Muscle of leg (tissue), 11 donors: ENCODE data around the gene TENT4B. TPM values are rescaled to one million over a fixed set of nuclear protein-coding genes. Genes with fewer than 3 reads are reported as not detected.

Source experiments
- DNase-seq: peaks from one replicate; pipeline ENCODE4 v3.0.0; 2013
- H3K27ac ChIP-seq: one replicate; pipeline ENCODE4 v1.5.1; 2013; ENCODE audit warnings: mild to moderate bottlenecking, low read length, control low read depth
- H3K27me3 ChIP-seq: one replicate; pipeline ENCODE4 v1.6.1; 2013; ENCODE audit warnings: low read length; ENCODE audit not compliant: control insufficient read depth, insufficient read depth
- H3K36me3 ChIP-seq: one replicate; pipeline ENCODE4 v1.6.1; 2013; ENCODE audit warnings: low read length; ENCODE audit not compliant: control insufficient read depth, insufficient read depth
- H3K4me1 ChIP-seq: one replicate; pipeline ENCODE4 v1.6.1; 2013; ENCODE audit warnings: low read length; ENCODE audit not compliant: control insufficient read depth, insufficient read depth
- H3K4me3 ChIP-seq: one replicate; pipeline ENCODE4 v1.5.1; 2013; ENCODE audit warnings: low read length, control low read depth
- H3K9me3 ChIP-seq: replicated peaks from 2 replicates; pipeline ENCODE4 v1.6.1; 2013; ENCODE audit warnings: low read depth, low read length; ENCODE audit not compliant: control insufficient read depth
- WGBS: methylation state at CpG from one replicate; pipeline ENCODE4 v1.1.5; 2013; ENCODE audit warnings: missing lambda C conversion rate; ENCODE audit not compliant: insufficient coverage; 5-methylcytosine and 5-hydroxymethylcytosine counted together
- polyA plus RNA-seq, 8 donors: library from polyadenylated mRNA; unstranded; fragments of 120-200 nt; gene quantifications; one replicate each; pipeline versions ENCODE4 v1.2.1 to v1.2.3, GENCODE V29; 2013; ENCODE audit warnings: inconsistent platforms in 1 of 8, low replicate concordance in 1 of 8; ENCODE audit not compliant: insufficient read length in 8 of 8, insufficient read depth in 1 of 8
- total RNA-seq: library from RNA; stranded (reverse); fragments of 120-200 nt; gene quantifications from one replicate; pipeline ENCODE4 v1.2.4, GENCODE V29; 2013

Gene TENT4B
- total and polyA plus RNA-seq, 9 donors = 5.2 to 7.7 (median 5.9) TPM

GRCh38 chr16:50207652-50208051, 54.5 kb downstream of the TENT4B start:
- Histone ChIP-seq H3K4me1 (peaks cover 39% of the 10 kb centered on the region), H3K27me3 (no peaks in the 10 kb centered on the region), H3K9me3 (no peaks in the 10 kb centered on the region), H3K36me3 (peaks cover 5% of the 10 kb centered on the region), H3K4me3 (no peak overlapping the region), H3K27ac (no peak overlapping the region)
- peak; percentile 60 for DNase-seq
- WGBS = no CpG with 5 or more reads among the region's 3 CpGs

GRCh38 chr16:50208460-50208931, 55.4 kb downstream of the TENT4B start:
- H3K4me3 ChIP-seq = no peak overlapping the region
- no peak overlapping the region for H3K27ac ChIP-seq
- no CpG with 5 or more reads among the region's 3 CpGs for WGBS
- H3K36me3 ChIP-seq = peaks cover 12% of the 10 kb centered on the region
- DNase-seq = no peak
- H3K27me3 ChIP-seq = no peaks in the 10 kb centered on the region
- H3K9me3 ChIP-seq = no peaks in the 10 kb centered on the region
- H3K4me1 ChIP-seq = peaks cover 38% of the 10 kb centered on the region

GRCh38 chr16:50209546-50210265, 56.6 kb downstream of the TENT4B start:
- 64% methylated on average over 5 of the region's 7 CpGs for WGBS
- peak; percentile 45 for DNase-seq
- Histone ChIP-seq H3K9me3 (no peaks in the 10 kb centered on the region), H3K4me1 (peaks cover 28% of the 10 kb centered on the region), H3K27ac (peak overlapping the region; percentile 47), H3K36me3 (peaks cover 12% of the 10 kb centered on the region), H3K4me3 (no peak overlapping the region), H3K27me3 (no peaks in the 10 kb centered on the region)

GRCh38 chr16:50210266-50211038, 57.3 kb downstream of the TENT4B start:
- 38% methylated on average over 2 of the region's 5 CpGs for WGBS
- Histone ChIP-seq H3K36me3 (peaks cover 14% of the 10 kb centered on the region), H3K9me3 (no peaks in the 10 kb centered on the region), H3K4me1 (peaks cover 27% of the 10 kb centered on the region), H3K4me3 (no peak overlapping the region), H3K27me3 (no peaks in the 10 kb centered on the region), H3K27ac (peak overlapping the region; percentile 47)
- peak; percentile 90 for DNase-seq

- DNase-seq = peak; percentile 68
- H3K4me3 ChIP-seq = no peak overlapping the region
Observed at GRCh38 chr16:50213939-50214519, 60.9 kb downstream of the TENT4B start.

GRCh38 chr16:50215680-50216079, 62.6 kb downstream of the TENT4B start:
- H3K9me3 ChIP-seq = no peaks in the 10 kb centered on the region
- H3K4me3 ChIP-seq = no peak overlapping the region
- peaks cover 26% of the 10 kb centered on the region for H3K36me3 ChIP-seq
- DNase-seq = no peak
- no peak overlapping the region for H3K27ac ChIP-seq
- 100% methylated on average over 1 of the region's 4 CpGs for WGBS
- peaks cover 2% of the 10 kb centered on the region for H3K4me1 ChIP-seq
- no peaks in the 10 kb centered on the region for H3K27me3 ChIP-seq

More at GRCh38 chr16:50213939-50214519, 60.9 kb downstream of the TENT4B start:
- no CpG with 5 or more reads among the region's 4 CpGs for WGBS
- H3K4me1 ChIP-seq = peaks cover 17% of the 10 kb centered on the region
- H3K27ac ChIP-seq = no peak overlapping the region
- H3K9me3 ChIP-seq = no peaks in the 10 kb centered on the region
- H3K27me3 ChIP-seq = no peaks in the 10 kb centered on the region
- peaks cover 26% of the 10 kb centered on the region for H3K36me3 ChIP-seq

- peaks cover 30% of the 10 kb centered on the region for H3K36me3 ChIP-seq
- no peaks in the 10 kb centered on the region for H3K9me3 ChIP-seq
- no peaks in the 10 kb centered on the region for H3K4me1 ChIP-seq
- DNase-seq = no peak
- WGBS = 65% methylated on average over 2 of the region's 6 CpGs
- no peaks in the 10 kb centered on the region for H3K27me3 ChIP-seq
- H3K27ac ChIP-seq = no peak overlapping the region
- no peak overlapping the region for H3K4me3 ChIP-seq
Observed at GRCh38 chr16:50216231-50216630, 63.1 kb downstream of the TENT4B start.

GRCh38 chr16:50219402-50219975, 66.4 kb downstream of the TENT4B start:
- no peak for DNase-seq
- Histone ChIP-seq H3K4me1 (no peaks in the 10 kb centered on the region), H3K27me3 (no peaks in the 10 kb centered on the region), H3K9me3 (no peaks in the 10 kb centered on the region), H3K36me3 (peaks cover 22% of the 10 kb centered on the region), H3K27ac (no peak overlapping the region), H3K4me3 (no peak overlapping the region)
- WGBS = 100% methylated on average over 1 of the region's 4 CpGs

- Histone ChIP-seq H3K4me1 (no peaks in the 10 kb centered on the region), H3K36me3 (peaks cover 27% of the 10 kb centered on the region), H3K27me3 (no peaks in the 10 kb centered on the region), H3K27ac (no peak overlapping the region), H3K4me3 (no peak overlapping the region), H3K9me3 (no peaks in the 10 kb centered on the region)
- DNase-seq = no peak
- WGBS = no CpG with 5 or more reads among the region's 3 CpGs
Observed at GRCh38 chr16:50224286-50224685, 71.2 kb downstream of the TENT4B start.

- no peaks in the 10 kb centered on the region for H3K27me3 ChIP-seq
- no peak overlapping the region for H3K4me3 ChIP-seq
- no peaks in the 10 kb centered on the region for H3K4me1 ChIP-seq
- WGBS = 100% methylated on average over 2 of the region's 3 CpGs
- DNase-seq = no peak
- H3K36me3 ChIP-seq = peaks cover 21% of the 10 kb centered on the region
- H3K9me3 ChIP-seq = no peaks in the 10 kb centered on the region
- no peak overlapping the region for H3K27ac ChIP-seq
Observed at GRCh38 chr16:50227120-50227519, 74.0 kb downstream of the TENT4B start.
